Suprapubic skin (tissue), 4 donors: ENCODE data around the gene FCER1G.

ENCODE experiments used
- CTCF ChIP-seq, 2 donors: fragments of 200-600 bp in 1 of 2; fragments of 450-650 bp in 1 of 2; sonication (generic) in 1 of 2; IDR thresholded peaks; one replicate each; pipeline ENCODE4 v1.5.1; 2016 to 2019; ENCODE audit warnings: antibody characterized with exemption in 2 of 2, mild to moderate bottlenecking in 1 of 2, moderate library complexity in 1 of 2
- EP300 ChIP-seq: sonication (generic); formaldehyde crosslinking; IDR thresholded peaks from one replicate; pipeline ENCODE4 v1.6.1; 2017; ENCODE audit warnings: antibody characterized with exemption
- POLR2A ChIP-seq, 2 donors: fragments of 450-650 bp; IDR thresholded peaks; one replicate each; pipeline ENCODE4 v1.6.1; 2017; ENCODE audit warnings: antibody characterized with exemption in 2 of 2, mild to moderate bottlenecking in 2 of 2, moderate library complexity in 2 of 2
- POLR2AphosphoS5 ChIP-seq, 3 donors: sonication (generic); formaldehyde crosslinking; IDR thresholded peaks; one replicate each; pipeline ENCODE4 v1.6.1; 2017; ENCODE audit warnings: antibody characterized with exemption in 3 of 3

GRCh38 chr1:161258439-161259344, 43.6 kb downstream of the FCER1G start, which contains the start of gene PCP4L1:
- no peak for TF ChIP-seq CTCF (IDR thresholded peaks at IDR 0.05)
- no peak for TF ChIP-seq POLR2A (IDR thresholded peaks at IDR 0.05)
- no peak for TF ChIP-seq EP300
- no peak for TF ChIP-seq POLR2AphosphoS5 (IDR thresholded peaks at IDR 0.05)
